ENCODE data around the gene TUT1. TPM values are rescaled to one million over a fixed set of nuclear protein-coding genes. Genes with fewer than 3 reads are reported as not detected.
A peak's percentile ranks its signal among the peaks of the same experiment; 100 is the strongest.
"Not testable (repeated sequence)": the region's sequence is repeated elsewhere in the genome, so short reads cannot be mapped to it uniquely, and the experiment has no call there.

The TUT1 gene
- total RNA-seq, 1 donor from 2014 or later: 41.7 TPM

DNA sequence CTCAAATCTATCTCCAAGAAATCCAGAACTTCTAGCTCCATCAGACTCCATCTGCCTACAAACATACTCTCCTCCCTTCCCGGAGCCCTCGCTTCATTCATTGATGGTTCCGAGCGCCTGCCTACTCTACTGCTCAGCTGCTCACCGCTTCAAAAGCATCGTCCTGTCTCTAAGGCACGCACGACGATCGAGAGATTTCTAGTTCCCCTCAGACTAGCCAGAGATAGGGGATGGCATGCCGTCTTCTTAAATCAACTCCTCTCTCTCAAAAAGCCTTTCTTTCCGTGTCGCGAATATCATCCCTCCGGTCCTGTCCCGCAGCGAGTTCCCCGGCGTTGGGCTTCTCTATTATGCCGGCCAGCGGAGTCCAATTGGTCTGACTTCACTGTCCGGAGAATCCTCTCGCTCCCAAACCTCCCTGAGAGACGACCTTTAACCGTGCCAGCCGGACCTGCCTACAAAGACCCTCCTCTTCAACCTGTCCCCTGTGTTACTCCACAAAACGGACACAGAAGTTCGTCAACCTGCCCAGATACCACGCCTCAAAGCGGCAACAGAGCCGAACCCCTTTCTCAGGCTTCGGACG is 18.2 kb downstream of the TUT1 start:
- Mint-ChIP-seq H3K36me3 (ENCODE audit: low read depth) (peaks cover 88% of the 10 kb centered on the region), H3K27me3 (ENCODE audit: low read depth) (no peaks in the 10 kb centered on the region), H3K4me1 (ENCODE audit: low read depth) (peaks cover 35% of the 10 kb centered on the region), H3K4me3 (ENCODE audit: low read depth) (peak overlapping the region; percentile 92), H3K27ac (peak overlapping the region; percentile 95), H3K9me3 (no peaks in the 10 kb centered on the region)
- intact Hi-C loops (cut with micrococcal nuclease): loop anchor here (2.0 to 5.0 kb wide), 2 partner anchors 16 to 39 kb away; partner anchors contain the start of genes EML3 and ROM1
- DNase-seq (ENCODE audit: low spot score): no peak

DNA sequence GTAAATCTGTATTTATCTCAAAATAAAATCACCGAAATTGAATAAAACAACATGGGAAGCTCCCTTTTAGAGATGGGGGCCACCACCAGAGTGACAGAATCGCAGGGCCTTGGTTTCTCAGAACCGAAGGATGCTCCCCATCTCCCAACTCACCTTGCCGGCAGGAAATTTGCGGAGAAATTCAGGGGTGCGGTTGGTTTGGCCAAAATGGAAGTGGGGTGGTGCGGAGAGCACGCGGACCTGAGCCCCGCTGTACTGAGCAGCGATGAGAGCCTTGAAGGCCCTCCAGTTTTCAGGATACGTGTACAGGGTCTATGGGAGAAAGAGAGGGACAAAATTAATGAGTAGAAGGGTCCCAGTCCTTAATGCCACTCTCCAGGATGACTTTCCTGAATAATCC is 18.9 kb downstream of the TUT1 start:
- no peaks in the 10 kb centered on the region for H3K27me3 Mint-ChIP-seq (ENCODE audit: low read depth)
- H3K4me3 Mint-ChIP-seq (ENCODE audit: low read depth): peak overlapping the region; percentile 92
- H3K9me3 Mint-ChIP-seq: no peaks in the 10 kb centered on the region
- DNase-seq (ENCODE audit: low spot score): no peak
- peaks cover 85% of the 10 kb centered on the region for H3K36me3 Mint-ChIP-seq (ENCODE audit: low read depth)
- peaks cover 37% of the 10 kb centered on the region for H3K4me1 Mint-ChIP-seq (ENCODE audit: low read depth)
- intact Hi-C loops (cut with micrococcal nuclease): loop anchor here (2.0 to 5.0 kb wide), 2 partner anchors 16 to 40 kb away; partner anchors contain the start of genes EML3 and ROM1
- H3K27ac Mint-ChIP-seq: peak overlapping the region; percentile 26

DNA sequence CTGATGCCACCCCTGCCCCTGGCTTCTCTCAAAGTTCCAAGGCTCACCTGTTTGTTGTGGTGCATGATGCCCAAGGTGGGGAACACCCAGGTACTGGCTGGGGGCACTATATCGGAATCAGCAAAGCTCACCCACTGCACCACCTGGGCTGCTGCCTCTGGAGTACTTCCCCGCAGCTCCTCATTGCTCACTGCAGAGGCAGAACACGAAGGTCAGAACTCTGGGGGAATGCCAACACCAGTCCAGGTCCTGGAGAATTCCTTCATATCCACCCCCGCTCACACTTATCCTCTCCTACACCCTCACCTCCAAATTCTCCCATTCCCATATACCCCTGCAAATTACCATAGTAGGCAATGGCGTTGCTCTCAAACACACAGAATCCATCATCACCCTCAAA is 19.8 kb downstream of the TUT1 start:
- Mint-ChIP-seq H3K27ac (peak overlapping the region; percentile 2), H3K36me3 (ENCODE audit: low read depth) (peaks cover 89% of the 10 kb centered on the region), H3K4me1 (ENCODE audit: low read depth) (peaks cover 43% of the 10 kb centered on the region), H3K4me3 (ENCODE audit: low read depth) (peak overlapping the region; percentile 92)
- intact Hi-C loops (cut with micrococcal nuclease): loop anchor here (5.0 kb wide), 1 partner anchor 41 kb away; the partner anchor contains the start of genes EML3 and ROM1
- H3K27me3 Mint-ChIP-seq (ENCODE audit: low read depth); DNase-seq (ENCODE audit: low spot score); H3K9me3 Mint-ChIP-seq: not testable (repeated sequence)

- intact Hi-C loops (cut with micrococcal nuclease): loop anchor here (5.0 kb wide), 1 partner anchor 41 kb away; the partner anchor contains the start of genes EML3 and ROM1
- H3K27me3 Mint-ChIP-seq (ENCODE audit: low read depth): not testable (repeated sequence)
These were observed 20.4 kb downstream of the TUT1 start for GRCh38 chr11:62570903-62571302.

GRCh38 chr11:62569611-62570010 is 21.7 kb downstream of the TUT1 start:
- H3K36me3 Mint-ChIP-seq (ENCODE audit: low read depth): peaks cover 89% of the 10 kb centered on the region
- H3K9me3 Mint-ChIP-seq: no peaks in the 10 kb centered on the region
- no peak for DNase-seq (ENCODE audit: low spot score)
- no peak overlapping the region for H3K4me3 Mint-ChIP-seq (ENCODE audit: low read depth)
- no peak overlapping the region for H3K27ac Mint-ChIP-seq
- no peaks in the 10 kb centered on the region for H3K27me3 Mint-ChIP-seq (ENCODE audit: low read depth)
- H3K4me1 Mint-ChIP-seq (ENCODE audit: low read depth): peaks cover 46% of the 10 kb centered on the region
- intact Hi-C loops (cut with micrococcal nuclease): loop anchor here (5.0 kb wide), 1 partner anchor 43 kb away; the partner anchor contains the start of genes EML3 and ROM1

More at GRCh38 chr11:62570903-62571302, 20.4 kb downstream of the TUT1 start:
- DNase-seq (ENCODE audit: low spot score); H3K9me3 Mint-ChIP-seq: not testable (repeated sequence)
- Mint-ChIP-seq H3K27ac (peak overlapping the region; percentile 58), H3K4me3 (ENCODE audit: low read depth) (peak overlapping the region; percentile 48), H3K4me1 (ENCODE audit: low read depth) (peaks cover 48% of the 10 kb centered on the region), H3K36me3 (ENCODE audit: low read depth) (peaks cover 89% of the 10 kb centered on the region)

DNA sequence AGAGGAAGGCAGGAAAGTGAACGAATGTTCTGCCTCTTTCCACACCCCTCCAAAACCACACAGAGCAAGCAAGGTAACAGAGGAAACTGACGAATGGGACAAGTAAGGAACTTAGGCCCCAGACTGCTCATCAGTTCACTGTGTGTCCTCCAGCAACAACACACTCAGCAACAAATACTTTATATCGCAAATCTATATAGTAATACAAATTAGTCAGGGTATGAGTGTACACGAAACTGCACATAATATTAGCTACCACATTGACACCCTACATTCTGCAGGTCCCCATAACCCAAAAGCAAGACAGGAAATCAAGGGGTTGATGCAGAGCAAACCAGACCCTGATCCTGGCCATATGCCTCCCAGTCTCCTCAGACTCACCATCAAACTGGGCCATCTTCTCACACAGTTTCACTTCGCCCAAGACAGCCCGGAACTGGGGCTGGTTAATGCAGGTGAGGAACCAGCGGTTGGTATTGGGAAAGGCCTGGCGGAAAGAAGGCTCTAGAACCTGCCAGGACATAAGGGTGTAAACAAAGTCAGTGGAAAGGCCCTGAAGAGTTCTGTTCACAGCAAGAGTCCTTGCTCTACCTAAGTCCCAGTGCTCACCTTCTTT is 24.2 kb downstream of the TUT1 start:
- Mint-ChIP-seq H3K4me3 (ENCODE audit: low read depth) (no peak overlapping the region), H3K4me1 (ENCODE audit: low read depth) (peaks cover 37% of the 10 kb centered on the region), H3K9me3 (no peaks in the 10 kb centered on the region), H3K27ac (peak overlapping the region; percentile 71), H3K27me3 (ENCODE audit: low read depth) (no peaks in the 10 kb centered on the region), H3K36me3 (ENCODE audit: low read depth) (peaks cover 80% of the 10 kb centered on the region)
- DNase-seq (ENCODE audit: low spot score): no peak
- intact Hi-C loops (cut with micrococcal nuclease): no loop called here

DNA sequence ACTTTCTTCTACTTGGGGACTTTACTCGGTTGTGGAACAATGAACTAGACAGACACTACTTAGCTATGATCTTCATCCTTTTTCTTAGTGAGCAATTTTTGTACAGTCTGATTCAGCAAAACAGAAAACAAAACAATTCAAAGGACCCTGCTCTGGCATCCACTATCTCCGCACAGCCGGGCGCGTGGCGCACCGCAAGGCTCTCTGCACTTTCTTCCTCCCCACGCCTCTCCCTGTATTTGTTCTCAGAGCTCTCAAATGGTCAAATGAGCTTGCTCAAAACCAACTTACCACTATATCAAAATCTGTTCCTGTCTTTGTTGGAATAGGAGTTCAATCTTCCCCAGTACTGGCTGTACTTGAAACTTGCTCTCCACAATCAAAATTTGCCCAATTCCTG is 25.1 kb downstream of the TUT1 start:
- no peaks in the 10 kb centered on the region for H3K9me3 Mint-ChIP-seq
- H3K4me3 Mint-ChIP-seq (ENCODE audit: low read depth): no peak overlapping the region
- H3K36me3 Mint-ChIP-seq (ENCODE audit: low read depth): peaks cover 78% of the 10 kb centered on the region
- no peak for DNase-seq (ENCODE audit: low spot score)
- peaks cover 34% of the 10 kb centered on the region for H3K4me1 Mint-ChIP-seq (ENCODE audit: low read depth)
- no peaks in the 10 kb centered on the region for H3K27me3 Mint-ChIP-seq (ENCODE audit: low read depth)
- H3K27ac Mint-ChIP-seq: no peak overlapping the region
- intact Hi-C loops (cut with micrococcal nuclease): no loop called here

DNA sequence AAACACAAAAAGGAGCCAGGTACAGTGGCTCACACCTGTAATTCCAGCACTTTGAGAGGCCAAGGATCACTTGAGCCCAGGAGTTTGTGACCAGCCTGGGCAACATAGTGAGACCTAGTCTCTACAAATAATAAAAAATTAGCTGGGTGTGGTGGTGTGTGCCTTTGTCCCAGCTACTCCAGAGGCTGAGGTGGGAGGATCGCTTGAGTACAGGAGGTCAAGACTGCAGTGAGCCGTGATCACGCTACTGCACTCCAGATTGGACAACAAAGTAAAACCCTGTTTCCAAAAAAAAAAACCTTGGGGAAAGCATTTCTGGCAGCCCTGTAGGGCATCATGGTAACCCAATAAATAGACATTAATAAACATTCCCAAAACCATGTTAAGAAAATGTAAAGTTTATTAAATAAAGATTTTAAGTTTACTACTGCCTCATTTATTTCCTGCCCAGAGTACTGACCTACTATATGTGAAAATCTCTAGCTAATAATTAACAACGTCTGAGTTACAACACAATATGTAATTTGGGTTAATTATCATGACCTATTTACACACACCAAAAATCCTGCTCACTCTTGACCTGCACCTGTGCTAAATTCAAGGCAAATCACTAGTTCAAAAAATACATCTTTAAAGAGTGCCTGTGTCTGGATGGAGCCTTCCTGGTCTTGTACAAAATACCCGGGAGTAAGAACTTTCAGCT is 26.1 kb downstream of the TUT1 start:
- no peaks in the 10 kb centered on the region for H3K9me3 Mint-ChIP-seq
- H3K27ac Mint-ChIP-seq: no peak overlapping the region
- intact Hi-C loops (cut with micrococcal nuclease): no loop called here
- peaks cover 78% of the 10 kb centered on the region for H3K36me3 Mint-ChIP-seq (ENCODE audit: low read depth)
- H3K4me3 Mint-ChIP-seq (ENCODE audit: low read depth): no peak overlapping the region
- DNase-seq (ENCODE audit: low spot score): no peak
- H3K4me1 Mint-ChIP-seq (ENCODE audit: low read depth): peaks cover 35% of the 10 kb centered on the region
- H3K27me3 Mint-ChIP-seq (ENCODE audit: low read depth): no peaks in the 10 kb centered on the region

DNA sequence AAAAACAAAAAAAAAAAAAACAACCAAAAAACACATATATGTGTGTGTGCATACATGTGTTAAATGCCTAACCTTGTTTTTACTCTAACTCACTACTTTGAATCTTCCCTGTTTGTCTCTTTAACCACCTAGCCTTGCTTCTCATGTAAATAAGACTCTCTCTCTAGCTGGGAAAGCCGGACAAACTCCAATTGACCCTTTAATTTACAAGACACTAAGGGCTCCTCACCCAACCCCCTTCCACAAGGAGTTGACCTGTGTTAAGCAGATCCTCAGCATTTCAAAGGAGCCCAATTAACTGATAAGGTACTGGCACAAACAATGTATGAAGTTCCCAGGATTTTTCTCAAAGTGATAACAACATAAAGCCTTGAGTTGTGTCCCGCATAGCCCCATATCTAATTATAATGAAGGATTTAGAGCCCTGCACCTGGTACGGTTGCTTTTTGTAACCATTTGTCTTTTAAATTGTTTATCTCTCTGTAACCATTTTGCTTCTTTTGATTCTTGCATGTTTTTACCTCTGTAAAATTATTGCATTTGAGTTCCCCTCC is 29.6 kb downstream of the TUT1 start:
- peaks cover 79% of the 10 kb centered on the region for H3K36me3 Mint-ChIP-seq (ENCODE audit: low read depth)
- intact Hi-C loops (cut with micrococcal nuclease): not testable (repeated sequence)
- peaks cover 50% of the 10 kb centered on the region for H3K4me1 Mint-ChIP-seq (ENCODE audit: low read depth)

GRCh38 chr11:62560566-62561103 is 30.7 kb downstream of the TUT1 start:
- intact Hi-C loops (cut with micrococcal nuclease): loop anchor here (1.0 kb wide), 1 partner anchor 136 kb away; no protein-coding TSS in a partner anchor
- no peaks in the 10 kb centered on the region for H3K27me3 Mint-ChIP-seq (ENCODE audit: low read depth)
- peaks cover 67% of the 10 kb centered on the region for H3K36me3 Mint-ChIP-seq (ENCODE audit: low read depth)
- DNase-seq (ENCODE audit: low spot score): peak; percentile 67
- no peak overlapping the region for H3K4me3 Mint-ChIP-seq (ENCODE audit: low read depth)
- no peaks in the 10 kb centered on the region for H3K9me3 Mint-ChIP-seq
- H3K4me1 Mint-ChIP-seq (ENCODE audit: low read depth): peaks cover 53% of the 10 kb centered on the region
- H3K27ac Mint-ChIP-seq: peak overlapping the region; percentile 38

More for the DNA sequence above, 29.6 kb downstream of the TUT1 start:
- H3K27ac Mint-ChIP-seq: peak overlapping the region; percentile 47
- DNase-seq (ENCODE audit: low spot score); H3K9me3 Mint-ChIP-seq; H3K4me3 Mint-ChIP-seq (ENCODE audit: low read depth); H3K27me3 Mint-ChIP-seq (ENCODE audit: low read depth): not testable (repeated sequence)

DNA sequence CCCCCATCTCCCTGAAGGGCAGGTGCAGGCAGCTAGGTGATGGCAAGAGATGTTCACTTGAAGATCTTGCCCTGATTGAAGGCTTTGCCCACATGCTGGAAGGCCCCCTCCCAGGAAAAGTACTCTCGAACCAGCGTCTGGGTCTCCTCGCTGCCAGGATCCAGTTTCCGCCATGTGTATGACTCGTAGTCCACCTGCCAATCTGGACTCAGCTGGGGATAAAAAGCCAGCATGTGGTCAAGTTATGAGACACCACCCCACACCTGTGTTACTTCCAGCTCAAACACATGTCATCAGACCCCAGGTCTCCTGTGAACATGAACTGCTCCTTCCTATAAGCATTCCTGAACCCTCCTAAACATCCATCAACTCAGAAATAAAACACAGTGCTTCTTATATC is 31.7 kb downstream of the TUT1 start:
- H3K27me3 Mint-ChIP-seq (ENCODE audit: low read depth); DNase-seq (ENCODE audit: low spot score); H3K4me3 Mint-ChIP-seq (ENCODE audit: low read depth); H3K9me3 Mint-ChIP-seq: not testable (repeated sequence)
- peaks cover 58% of the 10 kb centered on the region for H3K4me1 Mint-ChIP-seq (ENCODE audit: low read depth)
- H3K36me3 Mint-ChIP-seq (ENCODE audit: low read depth): peaks cover 60% of the 10 kb centered on the region
- H3K27ac Mint-ChIP-seq: peak overlapping the region; percentile 67
- intact Hi-C loops (cut with micrococcal nuclease): loop anchor here (1.0 to 10.0 kb wide), 3 partner anchors 52 to 295 kb away; no protein-coding TSS in a partner anchor

DNA sequence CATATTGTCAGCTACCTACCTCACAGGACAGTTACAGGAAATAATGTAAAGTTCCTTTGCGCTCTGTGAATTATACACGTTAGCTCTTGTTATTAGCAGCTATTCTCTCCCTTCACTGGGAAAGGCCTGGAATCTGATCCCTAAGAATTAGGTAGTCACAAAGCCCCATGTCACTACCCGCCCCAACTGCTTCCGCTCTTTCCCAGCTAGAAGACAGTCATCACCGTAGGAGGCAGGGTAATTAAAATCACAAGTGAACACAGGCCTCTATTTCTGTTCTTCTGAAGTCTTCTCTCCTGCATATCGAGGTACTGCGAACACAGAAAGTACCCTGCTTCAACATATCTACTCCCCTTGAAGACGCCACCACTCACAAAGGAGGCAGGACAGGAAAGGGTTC is 32.1 kb downstream of the TUT1 start:
- Mint-ChIP-seq H3K27ac (peak overlapping the region; percentile 67), H3K9me3 (no peaks in the 10 kb centered on the region), H3K36me3 (ENCODE audit: low read depth) (peaks cover 60% of the 10 kb centered on the region), H3K27me3 (ENCODE audit: low read depth) (no peaks in the 10 kb centered on the region), H3K4me1 (ENCODE audit: low read depth) (peaks cover 62% of the 10 kb centered on the region), H3K4me3 (ENCODE audit: low read depth) (peak overlapping the region; percentile 34)
- DNase-seq (ENCODE audit: low spot score): no peak
- intact Hi-C loops (cut with micrococcal nuclease): loop anchor here (5.0 to 10.0 kb wide), 2 partner anchors 52 to 296 kb away; no protein-coding TSS in a partner anchor
